Measurements from ENCODE around the gene PACS2.

PACS2 gene

GRCh38 chr14:105437723-105438500 lies 123.4 kb downstream of the PACS2 start:
- no CpG with 5 or more reads among the region's 18 CpGs for WGBS (ENCODE audit: extremely low coverage, insufficient coverage, low lambda C conversion rate)

DNA sequence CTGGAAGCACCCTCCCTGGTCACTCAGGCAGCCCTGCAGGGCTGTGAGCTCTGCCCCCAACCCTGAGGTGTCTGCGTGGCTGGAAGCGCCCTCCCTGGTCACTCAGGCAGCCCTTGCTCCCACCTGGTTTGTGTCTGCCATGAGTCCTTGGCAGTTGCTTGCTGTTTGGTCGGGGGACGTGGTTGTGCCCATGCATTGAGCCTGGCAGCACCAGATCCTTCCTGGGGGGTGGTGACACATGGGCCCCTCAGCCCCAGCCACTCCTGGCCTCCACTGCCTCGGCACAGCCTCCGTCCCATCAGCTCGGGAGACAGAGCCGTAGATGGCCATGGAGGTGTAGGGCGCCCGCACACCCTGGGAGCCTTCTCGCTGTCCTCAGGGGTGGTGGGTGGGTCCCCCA lies 124.6 kb downstream of the PACS2 start:
- Histone ChIP-seq H4K8ac (ENCODE audit: low read depth, low read length) (no peak overlapping the region), H3K4ac (ENCODE audit: low read depth, low read length) (no peak overlapping the region), H4K5ac (ENCODE audit: low read length) (no peak overlapping the region), H2BK5ac (ENCODE audit: low read length) (no peak overlapping the region), H3K79me1 (ENCODE audit: low read length) (peaks cover 37% of the 10 kb centered on the region), H3K27ac (ENCODE audit: low read depth, low read length) (no peak overlapping the region), H3K4me2 (ENCODE audit: low read length) (no peak overlapping the region), H2AK5ac (ENCODE audit: low read length) (no peak overlapping the region), H3K79me2 (ENCODE audit: control insufficient read depth, insufficient read depth, low read length) (peaks cover 37% of the 10 kb centered on the region), H3K4me3 (ENCODE audit: low read length) (no peak overlapping the region), H3K27me3 (ENCODE audit: insufficient read depth, low read length, poor library complexity) (no peaks in the 10 kb centered on the region), H3K4me1 (ENCODE audit: control insufficient read depth, low read depth, low read length) (no peaks in the 10 kb centered on the region), H3K18ac (ENCODE audit: low read length) (no peak overlapping the region), H2BK120ac (ENCODE audit: low read depth, low read length) (no peak overlapping the region), H3K56ac (ENCODE audit: low read length) (no peak overlapping the region), H3K9ac (ENCODE audit: low read length) (no peak overlapping the region), H3K23ac (ENCODE audit: low read length) (no peak overlapping the region), H3K36me3 (ENCODE audit: control insufficient read depth, insufficient read depth, low read length) (no peaks in the 10 kb centered on the region), H2BK15ac (replicated peaks; ENCODE audit: low read depth) (no peak overlapping the region)
- WGBS (ENCODE audit: extremely low coverage, insufficient coverage, low lambda C conversion rate) = no CpG with 5 or more reads among the region's 11 CpGs
- DNase-seq = no peak

More at GRCh38 chr14:105437723-105438500, 123.4 kb downstream of the PACS2 start:
- H3K27ac ChIP-seq (ENCODE audit: low read depth, low read length) = no peak overlapping the region
- no peak for DNase-seq
- no peak overlapping the region for H3K18ac ChIP-seq (ENCODE audit: low read length)
- no peak overlapping the region for H3K4ac ChIP-seq (ENCODE audit: low read depth, low read length)
- H2BK120ac ChIP-seq (ENCODE audit: low read depth, low read length) = no peak overlapping the region
- H2AK5ac ChIP-seq (ENCODE audit: low read length) = no peak overlapping the region
- no peak overlapping the region for H3K4me3 ChIP-seq (ENCODE audit: low read length)
- no peak overlapping the region for H2BK5ac ChIP-seq (ENCODE audit: low read length)
- H4K5ac ChIP-seq (ENCODE audit: low read length) = no peak overlapping the region
- H3K79me2 ChIP-seq (ENCODE audit: control insufficient read depth, insufficient read depth, low read length) = peaks cover 47% of the 10 kb centered on the region
- H3K36me3 ChIP-seq (ENCODE audit: control insufficient read depth, insufficient read depth, low read length) = no peaks in the 10 kb centered on the region
- no peak overlapping the region for H3K9ac ChIP-seq (ENCODE audit: low read length)
- H3K79me1 ChIP-seq (ENCODE audit: low read length) = peaks cover 43% of the 10 kb centered on the region
- no peak overlapping the region for H4K8ac ChIP-seq (ENCODE audit: low read depth, low read length)
- no peaks in the 10 kb centered on the region for H3K4me1 ChIP-seq (ENCODE audit: control insufficient read depth, low read depth, low read length)
- H2BK15ac ChIP-seq (replicated peaks; ENCODE audit: low read depth) = no peak overlapping the region
- H3K4me2 ChIP-seq (ENCODE audit: low read length) = no peak overlapping the region
- no peak overlapping the region for H3K56ac ChIP-seq (ENCODE audit: low read length)
- H3K23ac ChIP-seq (ENCODE audit: low read length) = no peak overlapping the region
- no peaks in the 10 kb centered on the region for H3K27me3 ChIP-seq (ENCODE audit: insufficient read depth, low read length, poor library complexity)

DNA sequence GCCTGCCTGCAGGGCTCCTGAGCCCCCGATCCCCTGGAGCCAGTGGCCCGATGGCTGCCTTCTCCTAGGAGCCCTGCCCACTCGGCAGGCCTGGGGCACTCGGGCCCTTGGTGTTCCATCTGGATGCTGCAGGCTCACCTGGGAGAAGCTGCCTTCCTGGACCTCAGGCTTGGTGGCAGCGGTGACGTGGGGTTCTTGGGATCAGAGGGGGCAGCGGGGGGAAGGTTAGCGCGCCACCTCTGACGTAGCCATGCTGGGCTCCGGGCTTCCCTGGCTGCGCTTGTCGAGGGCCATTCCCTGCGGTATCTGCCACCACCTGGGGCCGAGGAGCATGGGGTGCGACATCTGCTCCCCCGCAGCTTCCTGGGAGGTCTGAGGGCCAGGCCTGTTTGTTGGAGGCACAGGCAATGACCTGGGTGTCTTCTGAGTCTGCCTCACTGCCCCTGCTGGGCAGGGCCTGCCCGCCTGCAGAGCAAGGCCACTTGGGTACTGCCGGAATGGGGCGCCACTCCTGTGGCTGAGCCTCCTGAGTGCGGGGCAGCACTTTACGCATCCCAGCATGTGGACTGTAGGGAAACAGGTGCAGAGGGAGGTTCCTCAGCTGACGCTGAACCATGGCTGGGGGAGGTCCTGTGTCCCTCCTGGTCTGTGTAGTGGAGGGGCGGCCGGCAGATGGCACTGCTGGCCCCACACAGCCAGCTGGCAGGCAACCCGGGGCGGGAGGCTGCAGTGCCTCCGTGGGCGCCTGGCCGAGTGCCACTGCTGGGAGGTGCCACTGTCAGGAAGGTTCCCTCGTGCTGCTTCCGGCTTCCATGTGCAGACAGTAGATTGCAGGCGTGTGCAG lies 125.4 kb downstream of the PACS2 start:
- Histone ChIP-seq H2BK5ac (ENCODE audit: low read length) (no peak overlapping the region), H3K4me1 (ENCODE audit: control insufficient read depth, low read depth, low read length) (no peaks in the 10 kb centered on the region), H3K9ac (ENCODE audit: low read length) (no peak overlapping the region), H4K8ac (ENCODE audit: low read depth, low read length) (no peak overlapping the region), H2BK120ac (ENCODE audit: low read depth, low read length) (no peak overlapping the region), H2BK15ac (replicated peaks; ENCODE audit: low read depth) (no peak overlapping the region), H3K27me3 (ENCODE audit: insufficient read depth, low read length, poor library complexity) (no peaks in the 10 kb centered on the region), H3K23ac (ENCODE audit: low read length) (no peak overlapping the region), H3K79me2 (ENCODE audit: control insufficient read depth, insufficient read depth, low read length) (peaks cover 35% of the 10 kb centered on the region), H3K4me3 (ENCODE audit: low read length) (no peak overlapping the region), H3K79me1 (ENCODE audit: low read length) (peaks cover 35% of the 10 kb centered on the region), H2AK5ac (ENCODE audit: low read length) (no peak overlapping the region), H3K56ac (ENCODE audit: low read length) (no peak overlapping the region), H3K4me2 (ENCODE audit: low read length) (no peak overlapping the region), H3K27ac (ENCODE audit: low read depth, low read length) (no peak overlapping the region), H3K4ac (ENCODE audit: low read depth, low read length) (no peak overlapping the region), H3K36me3 (ENCODE audit: control insufficient read depth, insufficient read depth, low read length) (no peaks in the 10 kb centered on the region), H3K18ac (ENCODE audit: low read length) (no peak overlapping the region), H4K5ac (ENCODE audit: low read length) (no peak overlapping the region)
- no peak for DNase-seq
- no CpG with 5 or more reads among the region's 33 CpGs for WGBS (ENCODE audit: extremely low coverage, insufficient coverage, low lambda C conversion rate)

DNA sequence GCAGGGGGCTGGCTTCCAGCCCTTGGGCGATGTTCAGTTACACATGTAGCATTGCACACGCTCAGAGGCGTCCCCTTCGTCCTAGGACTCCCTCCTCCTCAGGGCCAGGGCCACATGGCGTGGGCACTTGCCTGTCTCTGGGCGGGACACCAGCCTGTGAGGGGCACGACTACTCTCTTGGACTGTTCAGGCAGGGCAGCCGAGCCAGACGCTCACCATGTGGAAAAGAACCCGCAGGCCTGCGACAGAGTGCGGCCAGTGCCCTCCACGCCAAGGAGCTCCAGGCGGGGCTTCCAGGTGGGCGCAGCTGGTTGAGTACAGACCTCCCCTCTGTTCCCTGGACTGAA lies 126.0 kb downstream of the PACS2 start:
- H2AK5ac ChIP-seq (ENCODE audit: low read length) = no peak overlapping the region
- H4K5ac ChIP-seq (ENCODE audit: low read length) = no peak overlapping the region
- peaks cover 29% of the 10 kb centered on the region for H3K79me2 ChIP-seq (ENCODE audit: control insufficient read depth, insufficient read depth, low read length)
- no peak overlapping the region for H2BK120ac ChIP-seq (ENCODE audit: low read depth, low read length)
- H3K27me3 ChIP-seq (ENCODE audit: insufficient read depth, low read length, poor library complexity) = no peaks in the 10 kb centered on the region
- H3K18ac ChIP-seq (ENCODE audit: low read length) = no peak overlapping the region
- H3K4ac ChIP-seq (ENCODE audit: low read depth, low read length) = no peak overlapping the region
- H2BK15ac ChIP-seq (replicated peaks; ENCODE audit: low read depth) = no peak overlapping the region
- WGBS (ENCODE audit: extremely low coverage, insufficient coverage, low lambda C conversion rate) = no CpG with 5 or more reads among the region's 15 CpGs
- no peak overlapping the region for H3K23ac ChIP-seq (ENCODE audit: low read length)
- no peak overlapping the region for H3K27ac ChIP-seq (ENCODE audit: low read depth, low read length)
- DNase-seq = no peak
- H3K56ac ChIP-seq (ENCODE audit: low read length) = no peak overlapping the region
- H3K36me3 ChIP-seq (ENCODE audit: control insufficient read depth, insufficient read depth, low read length) = no peaks in the 10 kb centered on the region
- H3K79me1 ChIP-seq (ENCODE audit: low read length) = peaks cover 31% of the 10 kb centered on the region
- no peak overlapping the region for H2BK5ac ChIP-seq (ENCODE audit: low read length)
- no peaks in the 10 kb centered on the region for H3K4me1 ChIP-seq (ENCODE audit: control insufficient read depth, low read depth, low read length)
- H3K9ac ChIP-seq (ENCODE audit: low read length) = no peak overlapping the region
- no peak overlapping the region for H3K4me2 ChIP-seq (ENCODE audit: low read length)
- no peak overlapping the region for H4K8ac ChIP-seq (ENCODE audit: low read depth, low read length)
- H3K4me3 ChIP-seq (ENCODE audit: low read length) = no peak overlapping the region

DNA sequence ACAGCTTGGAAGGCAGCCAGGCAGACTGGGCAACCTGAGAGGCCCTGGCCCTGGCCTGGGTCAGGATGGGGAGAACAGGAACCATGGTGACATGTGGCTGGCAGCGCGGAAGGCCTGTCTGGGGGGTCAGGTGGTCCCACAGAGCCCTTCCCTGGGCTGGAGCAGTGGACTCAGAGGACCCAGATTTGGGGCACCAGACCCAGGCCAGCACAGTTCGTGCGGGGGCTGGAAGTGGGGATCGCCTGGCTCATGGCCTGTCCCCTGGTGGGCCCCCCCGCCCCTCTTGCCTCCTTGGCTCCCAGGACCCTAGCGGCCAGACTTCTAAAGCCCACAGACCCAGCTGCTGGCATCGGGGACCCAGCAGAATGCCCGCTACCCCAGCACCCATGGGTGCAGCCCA lies 126.4 kb downstream of the PACS2 start:
- Histone ChIP-seq H3K79me2 (ENCODE audit: control insufficient read depth, insufficient read depth, low read length) (peaks cover 26% of the 10 kb centered on the region), H4K5ac (ENCODE audit: low read length) (no peak overlapping the region), H2AK5ac (ENCODE audit: low read length) (no peak overlapping the region), H3K27ac (ENCODE audit: low read depth, low read length) (no peak overlapping the region), H4K8ac (ENCODE audit: low read depth, low read length) (no peak overlapping the region), H3K4me1 (ENCODE audit: control insufficient read depth, low read depth, low read length) (no peaks in the 10 kb centered on the region), H3K4ac (ENCODE audit: low read depth, low read length) (no peak overlapping the region), H3K4me3 (ENCODE audit: low read length) (no peak overlapping the region), H3K36me3 (ENCODE audit: control insufficient read depth, insufficient read depth, low read length) (no peaks in the 10 kb centered on the region), H2BK5ac (ENCODE audit: low read length) (no peak overlapping the region), H3K4me2 (ENCODE audit: low read length) (no peak overlapping the region), H2BK120ac (ENCODE audit: low read depth, low read length) (no peak overlapping the region), H3K23ac (ENCODE audit: low read length) (no peak overlapping the region), H3K27me3 (ENCODE audit: insufficient read depth, low read length, poor library complexity) (no peaks in the 10 kb centered on the region), H3K18ac (ENCODE audit: low read length) (no peak overlapping the region), H2BK15ac (replicated peaks; ENCODE audit: low read depth) (no peak overlapping the region), H3K56ac (ENCODE audit: low read length) (no peak overlapping the region), H3K9ac (ENCODE audit: low read length) (no peak overlapping the region), H3K79me1 (ENCODE audit: low read length) (peaks cover 32% of the 10 kb centered on the region)
- WGBS (ENCODE audit: extremely low coverage, insufficient coverage, low lambda C conversion rate) = no CpG with 5 or more reads among the region's 9 CpGs
- DNase-seq = no peak
